HG03064 (cell line): Measurements from ENCODE around the gene AK5.

Experiments used
- ATAC-seq: cut with Tn5 transposase; IDR thresholded peaks from one replicate; pipeline ENCODE4 v1.9.1; 2021; ENCODE audit warnings: low read depth; ENCODE audit not compliant: unreplicated experiment

The AK5 gene

DNA sequence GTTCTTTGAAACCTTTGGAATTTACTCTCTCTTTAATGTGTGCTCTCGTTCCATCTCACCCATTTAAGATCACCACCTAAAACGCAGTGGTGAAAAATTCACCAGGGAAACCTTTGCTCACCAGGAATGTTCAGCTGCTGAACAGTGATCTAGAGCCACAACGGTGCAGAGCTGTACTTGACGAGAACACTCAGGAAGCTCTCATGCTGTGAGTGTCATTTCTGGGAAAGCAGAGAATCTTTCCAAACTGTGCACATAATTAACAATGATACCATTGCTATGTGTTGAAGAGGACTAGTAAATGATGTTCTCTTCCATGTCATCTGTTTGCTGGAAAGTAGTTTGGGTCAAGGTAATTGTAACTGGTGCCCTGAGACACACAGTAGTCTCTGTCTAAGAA, 283.5 kb downstream of the AK5 start:
- no peak for ATAC-seq

DNA sequence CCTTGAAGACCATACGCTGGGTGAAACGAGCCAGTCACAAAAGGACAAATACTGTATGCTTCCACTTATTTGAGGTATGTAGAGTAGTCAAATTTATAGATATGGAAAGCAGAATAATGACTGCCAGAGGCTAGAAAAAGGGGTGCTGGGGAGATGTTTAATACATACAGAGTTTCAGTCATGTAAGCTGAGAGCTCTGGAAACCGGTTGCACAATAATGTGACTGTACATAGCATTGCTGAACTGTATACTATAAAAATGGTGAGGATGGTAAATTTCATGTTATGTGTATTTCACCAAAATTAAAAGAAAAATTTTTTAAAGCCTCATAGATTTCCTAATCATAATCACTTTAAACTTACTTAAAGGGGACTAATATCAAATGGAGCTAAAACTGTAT, 289.8 kb downstream of the AK5 start:
- no peak for ATAC-seq

DNA sequence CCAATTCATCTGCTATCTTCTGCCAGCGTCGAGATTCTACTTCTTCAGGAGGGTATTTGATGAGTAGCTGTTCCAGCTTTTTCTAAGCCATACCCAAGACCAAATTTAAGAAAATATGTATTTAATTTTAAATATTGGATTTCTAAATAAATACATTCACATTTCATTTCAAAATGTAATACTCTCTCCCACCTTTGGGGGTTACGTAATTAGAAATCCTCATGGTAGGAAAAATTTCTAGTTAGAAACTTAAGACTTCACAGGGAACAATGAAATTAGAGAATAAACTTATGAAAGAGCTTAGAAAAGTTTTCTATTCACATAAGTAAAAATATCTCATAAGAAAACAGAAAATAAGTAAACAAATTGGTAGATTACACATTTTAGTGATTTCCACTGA, 297.7 kb downstream of the AK5 start:
- ATAC-seq: no peak

DNA sequence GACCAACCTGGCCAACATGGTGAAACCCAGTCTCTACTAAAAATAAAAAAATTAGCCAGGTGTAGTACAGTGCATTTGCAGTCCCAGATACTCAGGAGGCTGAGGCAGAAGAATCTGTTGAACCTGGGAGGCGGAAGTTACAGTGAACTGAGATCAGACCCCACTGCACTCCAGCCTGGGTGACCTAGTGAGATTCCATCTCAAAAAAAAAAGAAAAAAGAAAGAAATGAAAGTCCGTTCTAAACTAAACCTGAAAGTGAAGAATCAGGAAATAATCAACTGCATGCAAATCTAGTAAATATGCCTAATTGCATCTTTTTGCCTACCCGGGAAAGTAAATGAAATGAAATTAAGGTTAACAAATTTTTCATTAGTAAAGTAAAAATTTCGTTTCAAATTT, 301.1 kb downstream of the AK5 start:
- ATAC-seq: no peak

DNA sequence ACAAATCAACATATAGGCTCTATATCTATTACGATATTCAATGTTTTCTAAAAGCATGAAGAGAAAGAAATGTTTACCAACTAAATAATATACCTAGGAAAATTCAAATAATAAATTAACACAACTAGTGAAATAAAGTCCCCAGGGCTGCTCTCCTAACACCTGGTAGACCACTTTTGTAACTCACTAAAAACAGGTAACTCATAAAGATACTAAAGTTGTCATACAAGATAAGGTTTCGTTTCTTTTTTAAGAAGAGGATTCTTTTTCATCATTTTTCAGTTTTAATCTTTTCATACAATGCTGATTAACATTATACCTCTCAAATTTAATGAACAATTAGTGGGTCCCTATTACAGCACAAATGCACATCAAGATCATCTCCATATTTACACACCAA, 301.7 kb downstream of the AK5 start:
- no peak for ATAC-seq

DNA sequence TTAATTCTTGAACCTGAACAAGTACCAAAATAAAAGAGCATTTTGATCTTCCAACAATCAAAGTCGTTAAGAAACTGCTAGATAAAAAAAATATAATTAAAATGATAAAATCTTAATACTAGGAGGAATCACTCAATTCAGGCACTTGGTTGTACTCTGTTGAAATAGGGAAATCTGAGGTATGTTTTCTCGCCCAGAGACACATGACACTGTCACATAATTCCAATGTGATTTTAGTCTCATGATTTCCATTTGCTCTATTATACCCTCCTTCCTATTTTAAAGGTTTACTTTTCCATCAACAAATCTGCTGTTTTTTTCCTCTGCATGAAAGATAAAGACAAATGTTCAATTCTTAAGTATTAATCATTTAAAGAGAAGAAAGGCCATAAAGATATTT, 303.1 kb downstream of the AK5 start:
- no peak for ATAC-seq

DNA sequence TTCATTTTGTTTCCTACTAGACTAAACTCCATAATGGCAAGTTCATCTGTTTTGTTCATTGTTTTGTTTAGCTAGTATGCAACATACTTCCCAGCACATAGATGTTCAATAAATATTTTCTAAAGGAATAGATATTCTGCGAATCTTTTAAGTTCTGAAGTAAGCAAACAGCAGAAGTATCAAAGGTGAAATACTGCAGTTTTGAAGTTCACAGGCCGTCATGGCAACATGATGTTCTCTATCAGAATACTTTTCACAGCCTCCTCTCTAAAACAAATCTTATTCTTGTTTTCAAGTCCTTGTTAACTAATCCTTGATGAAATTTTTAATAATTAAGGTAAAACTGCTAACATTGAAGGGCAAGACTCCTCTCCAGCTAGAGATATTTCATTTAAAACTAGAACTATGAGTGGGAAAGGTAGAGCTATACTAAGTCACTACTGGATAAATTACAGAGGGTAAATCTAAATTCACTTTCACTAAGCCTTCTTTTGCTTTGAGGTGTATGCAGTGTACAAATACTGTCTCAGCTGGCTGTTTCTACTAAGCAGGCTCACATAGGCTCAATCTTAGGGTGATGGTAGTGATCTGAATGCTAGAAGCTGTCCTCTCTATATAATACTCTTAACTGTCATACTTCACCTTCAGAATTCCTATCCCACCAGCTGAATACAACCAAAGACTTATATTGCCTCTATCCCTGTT, 303.9 kb downstream of the AK5 start:
- ATAC-seq: no peak

DNA sequence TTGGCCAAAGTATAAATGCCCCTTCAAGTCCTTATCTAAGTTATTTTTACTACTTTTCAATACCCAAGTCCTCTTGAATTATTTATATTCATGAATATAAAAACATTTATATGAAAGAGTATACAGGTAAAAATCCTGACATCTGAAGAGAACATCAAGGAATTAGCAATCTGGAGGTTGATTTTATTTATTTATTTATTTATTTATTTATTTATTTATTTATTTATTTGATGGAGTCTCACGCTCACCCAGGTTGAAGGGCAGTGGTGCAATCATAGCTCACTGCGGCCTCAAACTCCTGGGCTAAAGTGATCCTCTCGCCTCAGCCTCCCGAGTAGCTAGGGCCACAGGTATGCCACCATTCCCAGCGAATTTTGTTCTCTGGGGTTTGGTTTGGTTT, 307.4 kb downstream of the AK5 start:
- ATAC-seq: no peak

DNA sequence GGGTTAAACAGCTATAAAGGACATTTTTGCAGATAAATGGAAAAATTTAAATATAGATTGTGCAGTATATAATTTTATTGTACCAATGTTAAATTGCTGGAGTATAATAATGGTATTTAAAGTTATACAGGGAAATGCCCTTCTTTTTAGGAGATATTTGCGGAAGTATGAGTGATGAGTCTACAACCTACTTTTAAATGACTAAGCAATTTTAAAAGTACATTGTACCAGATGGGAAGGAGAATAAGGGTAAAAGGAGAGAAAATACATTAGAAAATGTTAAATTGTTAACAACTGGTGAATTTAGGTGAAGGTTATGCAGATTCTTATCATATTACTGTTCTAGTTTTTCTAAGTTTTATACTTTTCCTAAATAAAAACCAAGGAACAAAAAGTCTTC, 308.8 kb downstream of the AK5 start:
- no peak for ATAC-seq

DNA sequence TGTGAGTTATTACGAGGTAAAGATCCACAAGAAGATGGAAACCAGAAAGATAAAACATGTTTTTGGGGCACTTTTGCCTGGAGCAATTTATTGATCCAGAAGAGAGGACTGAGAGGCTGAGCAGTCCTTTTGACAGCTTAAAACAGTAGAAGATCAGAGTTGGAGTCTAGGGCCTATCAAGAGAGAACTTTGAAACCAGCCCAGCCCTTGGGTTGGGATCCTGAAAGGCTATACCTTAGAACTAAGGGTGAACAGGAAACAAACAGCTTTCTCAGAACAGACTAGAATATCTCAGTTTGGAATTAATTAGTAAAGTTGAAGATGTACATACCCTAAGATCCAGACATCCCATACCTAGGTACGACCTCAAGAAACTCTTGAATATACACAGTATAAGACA, 311.1 kb downstream of the AK5 start:
- ATAC-seq: no peak

DNA sequence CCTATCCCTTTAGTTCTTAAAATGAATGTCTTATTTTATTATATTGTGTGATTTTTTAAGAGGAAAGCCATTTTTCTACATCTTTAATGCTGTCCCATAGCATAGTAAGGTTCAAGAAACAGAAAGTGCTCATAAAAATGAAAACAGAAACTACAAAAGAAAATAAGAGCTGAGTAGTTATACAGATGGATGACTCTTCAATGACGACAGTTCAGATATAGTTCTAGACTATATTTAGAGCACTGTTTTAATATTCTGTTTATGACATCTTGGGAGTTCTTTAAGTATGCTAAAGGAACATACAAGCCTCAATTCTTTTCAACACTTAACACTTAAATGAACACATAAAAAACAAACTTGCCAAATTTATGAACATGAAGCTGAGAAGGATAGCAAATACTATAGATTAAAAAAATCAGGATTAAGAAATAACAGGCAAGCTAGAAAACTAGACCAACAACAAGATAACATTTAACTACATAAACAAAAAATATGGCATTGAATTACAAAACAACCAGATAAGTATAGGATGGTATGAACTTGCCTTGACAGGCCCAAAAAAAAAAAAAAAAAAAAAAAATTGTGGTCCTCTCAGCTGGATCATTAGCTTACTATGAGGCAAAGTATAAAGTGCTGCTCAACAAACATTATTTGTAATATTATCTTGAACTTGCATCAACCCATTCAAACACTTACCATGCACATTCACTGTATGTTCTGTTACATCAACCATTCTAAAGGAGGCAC, 312.7 kb downstream of the AK5 start:
- ATAC-seq: peak; percentile 87

DNA sequence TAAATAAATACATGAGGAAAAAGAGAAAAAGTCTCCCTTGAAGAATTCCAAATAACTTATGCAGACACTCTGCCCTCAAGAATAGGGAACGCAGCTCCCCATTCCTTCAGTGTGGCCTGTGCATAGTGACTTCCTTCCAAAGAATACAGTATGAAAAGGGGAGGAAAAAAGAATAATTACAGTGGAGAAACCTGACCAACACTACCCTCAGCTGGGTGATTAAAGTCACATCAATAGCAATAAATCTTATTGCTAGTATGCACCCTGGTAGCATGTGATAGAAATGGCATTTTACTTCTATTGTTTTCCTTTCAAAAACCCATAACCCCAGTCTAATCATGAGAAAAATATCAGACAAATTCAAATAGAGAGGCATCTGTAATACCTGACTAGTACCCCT, 315.5 kb downstream of the AK5 start:
- ATAC-seq: no peak

DNA sequence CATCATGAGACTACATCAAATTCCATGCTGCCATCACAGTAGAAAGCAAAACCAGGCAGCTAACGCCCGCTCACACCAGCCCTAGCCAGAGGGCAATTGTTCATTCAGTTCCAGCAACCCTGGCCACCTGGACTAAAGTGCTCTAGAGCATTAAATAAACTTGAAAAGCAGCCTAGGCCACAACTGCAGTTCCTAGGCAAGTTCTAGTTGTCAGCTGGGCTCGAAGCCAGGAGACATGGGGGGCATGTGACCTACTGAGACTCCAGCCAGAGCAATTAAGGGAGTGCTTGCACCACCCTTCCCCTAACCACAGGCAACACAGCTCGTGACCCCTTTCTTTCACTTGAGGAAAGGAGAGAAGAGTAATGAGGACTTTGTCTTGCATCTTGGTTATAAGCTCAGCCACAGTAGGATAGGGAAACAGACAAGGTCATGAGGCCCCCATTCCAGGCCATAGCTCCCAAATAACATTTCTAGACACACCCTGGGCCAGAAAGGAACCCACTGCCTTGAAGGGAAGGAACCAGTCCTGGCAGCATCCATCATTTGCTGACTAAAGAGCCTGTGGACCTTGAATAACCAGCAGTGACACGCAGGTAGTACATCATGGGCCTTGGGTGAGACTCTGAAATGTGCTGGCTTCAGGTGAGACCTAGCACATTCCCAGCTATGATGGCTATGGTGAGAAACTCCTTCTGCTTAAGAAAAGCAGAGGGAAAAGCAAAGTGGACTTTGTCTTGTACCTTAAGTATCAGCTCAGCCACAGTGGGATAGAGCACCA, 323.6 kb downstream of the AK5 start:
- ATAC-seq: no peak

DNA sequence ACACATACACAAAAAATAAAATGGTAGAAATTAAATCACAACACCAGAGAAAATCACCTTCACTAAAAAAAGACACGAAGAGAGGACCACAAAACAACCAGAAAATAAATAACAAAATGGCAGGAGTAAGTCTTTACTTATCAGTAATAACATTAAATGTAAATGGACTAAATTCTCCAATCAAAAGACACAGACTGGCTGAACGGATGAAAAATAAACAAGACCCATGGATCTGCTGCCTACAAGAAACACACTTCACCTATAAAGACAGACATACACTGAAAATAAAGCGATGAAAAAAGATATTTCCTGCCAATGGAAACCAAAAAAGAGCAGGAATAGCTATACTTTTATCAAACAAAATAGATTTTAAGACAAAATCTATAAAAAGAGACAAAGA, 327.1 kb downstream of the AK5 start:
- no peak for ATAC-seq
